ENCODE data around the gene BTN1A1. TPM values are rescaled to one million over a fixed set of nuclear protein-coding genes. Genes with fewer than 3 reads are reported as not detected.

Gene BTN1A1
- total RNA-seq, 1 donor from 2014 or later, result not detected

GRCh38 chr6:26478100-26478984, 21.8 kb upstream of the BTN1A1 start:
- Histone ChIP-seq H3K36me3 (ENCODE audit: control insufficient read depth, insufficient read depth, low read length) (no peaks in the 10 kb centered on the region), H3K4me3 (ENCODE audit: low read depth, low read length) (no peak overlapping the region), H3K27me3 (ENCODE audit: control insufficient read depth, insufficient read depth, low read length) (no peaks in the 10 kb centered on the region)
- no peak for TF ChIP-seq CTCF (IDR thresholded peaks at IDR 0.05; ENCODE audit: insufficient read depth, low read length, severe bottlenecking)
- FAIRE-seq, result no peak
- DNase-seq (ENCODE audit: low read depth), result no peak

- DNase-seq (ENCODE audit: low read depth), result no peak
- no peak for FAIRE-seq
- Histone ChIP-seq H3K4me3 (ENCODE audit: low read depth, low read length) (no peak overlapping the region), H3K36me3 (ENCODE audit: control insufficient read depth, insufficient read depth, low read length) (no peaks in the 10 kb centered on the region), H3K27me3 (ENCODE audit: control insufficient read depth, insufficient read depth, low read length) (no peaks in the 10 kb centered on the region)
- TF ChIP-seq CTCF (IDR thresholded peaks at IDR 0.05; ENCODE audit: insufficient read depth, low read length, severe bottlenecking), result no peak
These were observed 21.2 kb upstream of the BTN1A1 start for GRCh38 chr6:26478985-26479278.

DNA sequence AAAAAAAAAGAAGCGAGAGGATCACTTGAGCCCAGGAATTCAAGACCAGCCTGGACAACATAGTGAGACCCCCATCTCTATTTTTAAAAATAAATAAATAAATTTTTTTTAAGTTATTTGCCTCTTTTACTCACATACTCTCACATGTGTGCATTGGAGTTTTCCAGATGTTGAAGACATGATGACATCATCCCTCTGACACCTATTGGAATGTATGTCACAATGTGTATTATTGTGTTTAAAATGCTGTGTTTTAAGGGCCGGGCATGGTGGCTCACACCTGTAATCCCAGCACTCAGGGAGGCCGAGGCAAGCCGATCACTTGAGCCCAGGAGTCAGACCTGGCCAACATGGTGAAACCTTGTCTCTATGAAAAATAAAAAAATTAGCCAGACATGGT, 17.8 kb upstream of the BTN1A1 start:
- DNase-seq (ENCODE audit: low read depth), result no peak
- Histone ChIP-seq H3K4me3 (ENCODE audit: low read depth, low read length) (no peak overlapping the region), H3K27me3 (ENCODE audit: control insufficient read depth, insufficient read depth, low read length) (no peaks in the 10 kb centered on the region), H3K36me3 (ENCODE audit: control insufficient read depth, insufficient read depth, low read length) (no peaks in the 10 kb centered on the region)
- TF ChIP-seq CTCF (IDR thresholded peaks at IDR 0.05; ENCODE audit: insufficient read depth, low read length, severe bottlenecking), result no peak
- FAIRE-seq, result no peak

DNA sequence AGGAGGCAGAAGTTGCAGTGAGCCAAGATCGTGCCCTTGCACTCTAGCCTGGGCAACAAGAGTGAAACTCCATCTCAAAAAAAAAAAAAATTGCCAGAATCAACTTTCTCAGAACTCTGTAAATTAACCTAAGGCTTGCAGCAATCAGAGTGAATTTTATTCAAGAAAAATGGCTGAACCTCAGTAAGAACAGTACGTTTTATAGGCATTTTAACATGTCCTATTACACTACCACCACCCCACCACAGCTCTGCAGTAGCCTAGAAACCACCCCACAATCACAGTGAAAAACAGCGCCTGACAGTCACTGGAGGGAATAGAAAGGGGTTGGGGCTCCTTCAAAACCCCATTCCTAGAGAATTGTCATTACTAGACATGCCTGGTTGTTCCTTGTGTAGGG, 16.4 kb upstream of the BTN1A1 start:
- FAIRE-seq (no peak), DNase-seq (ENCODE audit: low read depth) (no peak)
- H3K4me3 ChIP-seq (ENCODE audit: low read depth, low read length), result no peak overlapping the region
- H3K36me3 ChIP-seq (ENCODE audit: control insufficient read depth, insufficient read depth, low read length), result no peaks in the 10 kb centered on the region
- no peaks in the 10 kb centered on the region for H3K27me3 ChIP-seq (ENCODE audit: control insufficient read depth, insufficient read depth, low read length)
- TF ChIP-seq CTCF (IDR thresholded peaks at IDR 0.05; ENCODE audit: insufficient read depth, low read length, severe bottlenecking), result no peak

DNA sequence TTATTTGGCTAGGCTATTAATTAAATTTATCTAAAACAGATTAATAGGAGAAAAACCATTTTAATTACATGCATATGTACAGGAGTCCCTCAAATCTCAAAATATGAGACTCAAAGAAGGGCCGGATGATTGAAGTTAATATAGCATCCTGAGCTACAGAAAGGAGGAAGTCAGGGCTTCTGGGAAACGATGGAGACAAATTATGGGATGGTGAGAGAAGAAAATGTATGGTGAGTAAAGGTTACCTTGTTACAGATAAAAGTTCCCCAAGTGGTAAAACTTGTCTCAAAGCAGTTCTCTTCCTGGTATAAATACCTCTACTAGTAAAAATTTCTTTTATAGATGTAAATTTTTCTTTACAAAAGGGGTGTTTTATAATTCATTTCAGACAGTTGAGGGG, 15.9 kb upstream of the BTN1A1 start:
- DNase-seq (ENCODE audit: low read depth), result no peak
- Histone ChIP-seq H3K27me3 (ENCODE audit: control insufficient read depth, insufficient read depth, low read length) (no peaks in the 10 kb centered on the region), H3K4me3 (ENCODE audit: low read depth, low read length) (no peak overlapping the region), H3K36me3 (ENCODE audit: control insufficient read depth, insufficient read depth, low read length) (no peaks in the 10 kb centered on the region)
- no peak for FAIRE-seq
- TF ChIP-seq CTCF (IDR thresholded peaks at IDR 0.05; ENCODE audit: insufficient read depth, low read length, severe bottlenecking), result no peak
